ENCODE data around the gene PALLD.

GRCh38 chr4:168759321-168759720 is 262.5 kb downstream of the PALLD start:
- no peak for TF ChIP-seq CTCF (optimal IDR thresholded peaks at IDR 0.05 in 1 of 3, IDR thresholded peaks at IDR 0.05 in 1 of 3, conservative IDR thresholded peaks at IDR 0.05 in 1 of 3; ENCODE audit: extremely low read depth in 1 of 3, insufficient read depth in 2 of 3, low read length in 3 of 3)
- TF ChIP-seq EZH2 (IDR thresholded peaks at IDR 0.05; ENCODE audit: low read length): no peak

All from keratinocyte (primary cell).